ENCODE data around the gene JAKMIP1. TPM values are rescaled to one million over a fixed set of nuclear protein-coding genes. Genes with fewer than 3 reads are reported as not detected.

The JAKMIP1 gene
- total RNA-seq, 2 experiments from 2014 or later, result 2.0 to 2.1 TPM

- Histone ChIP-seq H3K27ac (ENCODE audit: low read depth in 1 of 2, low read length in 2 of 2) (no peak overlapping the region), H3K27me3 (ENCODE audit: control insufficient read depth in 1 of 2, insufficient read depth in 2 of 2, low read length in 2 of 2) (no peaks in the 10 kb centered on the region), H3K9me3 (ENCODE audit: control insufficient read depth in 1 of 2, insufficient read depth in 1 of 2, low read length in 2 of 2) (peaks cover 0 to 8% of the 10 kb centered on the region in 2 experiments), H3K4me1 (ENCODE audit: insufficient read depth, low read length) (no peaks in the 10 kb centered on the region), H3K4me3 (ENCODE audit: low read length) (no peak overlapping the region), H3K36me3 (ENCODE audit: insufficient read depth, low read length) (no peaks in the 10 kb centered on the region)
- no peaks in the 10 kb centered on the region for H3K9me3 Mint-ChIP-seq
- ChIA-PET POLR2A (no interaction called here), CTCF (no interaction called here)
- intact Hi-C loops (cut with DNase I, micrococcal nuclease), result no loop called here
- H3K4me1 Mint-ChIP-seq (ENCODE audit: low read depth), result no peaks in the 10 kb centered on the region
- DNase-seq (no peak), ATAC-seq (ENCODE audit: poor library complexity) (no peak)
- H3K27me3 Mint-ChIP-seq, result peaks cover 22% of the 10 kb centered on the region
- H3K4me3 Mint-ChIP-seq, result no peak overlapping the region
- H3K36me3 Mint-ChIP-seq (ENCODE audit: low read depth), result no peaks in the 10 kb centered on the region
- TF ChIP-seq CTCF (IDR thresholded peaks at IDR 0.05), result no peak
- no peak overlapping the region for H3K27ac Mint-ChIP-seq
Measured at GRCh38 chr4:6112606-6113290, 87.6 kb downstream of the JAKMIP1 start.

DNA sequence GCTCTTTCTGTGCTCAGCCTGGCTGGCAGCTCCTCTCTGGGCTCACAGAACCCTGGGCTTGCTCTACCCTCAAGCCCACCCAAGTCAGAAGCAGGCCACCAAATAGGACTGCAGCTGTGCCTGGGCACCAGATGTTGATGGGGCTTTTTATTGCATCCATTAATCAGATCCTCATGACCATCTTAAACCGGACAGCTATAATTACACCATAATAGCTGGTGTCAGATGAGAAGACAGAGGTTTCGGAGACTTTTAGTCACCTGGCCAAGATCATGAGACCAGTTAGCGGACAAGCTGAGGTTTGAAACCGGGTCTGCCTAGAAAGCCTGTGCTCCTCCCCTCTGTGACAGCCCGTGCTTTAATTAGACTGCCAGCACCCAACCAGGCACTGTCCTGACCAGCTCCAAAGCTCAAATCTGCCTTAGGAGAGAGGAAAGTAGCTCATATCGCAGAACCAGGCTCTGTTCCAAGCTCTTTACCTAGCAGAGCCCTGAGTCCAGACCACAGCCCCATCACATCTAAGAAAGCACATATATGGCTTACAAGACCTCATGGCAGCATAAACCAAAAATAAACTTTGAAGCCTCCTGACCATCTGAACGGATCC is 88.9 kb downstream of the JAKMIP1 start:
- intact Hi-C loops (cut with DNase I, micrococcal nuclease), result no loop called here
- no peak overlapping the region for H3K27ac ChIP-seq (ENCODE audit: low read depth in 1 of 2, low read length in 2 of 2)
- ChIA-PET CTCF (no interaction called here), POLR2A (no interaction called here)
- Mint-ChIP-seq H3K4me3 (no peak overlapping the region), H3K4me1 (ENCODE audit: low read depth) (no peaks in the 10 kb centered on the region), H3K36me3 (ENCODE audit: low read depth) (no peaks in the 10 kb centered on the region), H3K27ac (no peak overlapping the region), H3K9me3 (no peaks in the 10 kb centered on the region), H3K27me3 (peaks cover 17% of the 10 kb centered on the region)
- ATAC-seq (ENCODE audit: poor library complexity) (no peak), DNase-seq (no peak)
- H3K36me3 ChIP-seq (ENCODE audit: insufficient read depth, low read length), result no peaks in the 10 kb centered on the region
- no peak for TF ChIP-seq CTCF (IDR thresholded peaks at IDR 0.05)
- H3K4me3 ChIP-seq (ENCODE audit: low read length), result no peak overlapping the region
- peaks cover 0 to 8% of the 10 kb centered on the region in 2 experiments for H3K9me3 ChIP-seq (ENCODE audit: control insufficient read depth in 1 of 2, insufficient read depth in 1 of 2, low read length in 2 of 2)
- no peaks in the 10 kb centered on the region for H3K4me1 ChIP-seq (ENCODE audit: insufficient read depth, low read length)
- no peaks in the 10 kb centered on the region for H3K27me3 ChIP-seq (ENCODE audit: control insufficient read depth in 1 of 2, insufficient read depth in 2 of 2, low read length in 2 of 2)

- intact Hi-C loops (cut with DNase I, micrococcal nuclease), result no loop called here
- no peaks in the 10 kb centered on the region for H3K36me3 ChIP-seq (ENCODE audit: insufficient read depth, low read length)
- TF ChIP-seq CTCF (IDR thresholded peaks at IDR 0.05), result no peak
- no peak overlapping the region for H3K27ac ChIP-seq (ENCODE audit: low read depth in 1 of 2, low read length in 2 of 2)
- peaks cover 0 to 8% of the 10 kb centered on the region in 2 experiments for H3K9me3 ChIP-seq (ENCODE audit: control insufficient read depth in 1 of 2, insufficient read depth in 1 of 2, low read length in 2 of 2)
- ChIA-PET POLR2A (no interaction called here), CTCF (no interaction called here)
- Mint-ChIP-seq H3K36me3 (ENCODE audit: low read depth) (no peaks in the 10 kb centered on the region), H3K27me3 (peaks cover 17% of the 10 kb centered on the region), H3K27ac (no peak overlapping the region), H3K4me3 (no peak overlapping the region), H3K4me1 (ENCODE audit: low read depth) (no peaks in the 10 kb centered on the region), H3K9me3 (no peaks in the 10 kb centered on the region)
- H3K4me1 ChIP-seq (ENCODE audit: insufficient read depth, low read length), result no peaks in the 10 kb centered on the region
- H3K27me3 ChIP-seq (ENCODE audit: control insufficient read depth in 1 of 2, insufficient read depth in 2 of 2, low read length in 2 of 2), result no peaks in the 10 kb centered on the region
- DNase-seq (no peak), ATAC-seq (ENCODE audit: poor library complexity) (no peak)
- no peak overlapping the region for H3K4me3 ChIP-seq (ENCODE audit: low read length)
Measured at GRCh38 chr4:6110681-6111353, 89.5 kb downstream of the JAKMIP1 start.
